Measurements from ENCODE around the gene GDPD5.

DNA sequence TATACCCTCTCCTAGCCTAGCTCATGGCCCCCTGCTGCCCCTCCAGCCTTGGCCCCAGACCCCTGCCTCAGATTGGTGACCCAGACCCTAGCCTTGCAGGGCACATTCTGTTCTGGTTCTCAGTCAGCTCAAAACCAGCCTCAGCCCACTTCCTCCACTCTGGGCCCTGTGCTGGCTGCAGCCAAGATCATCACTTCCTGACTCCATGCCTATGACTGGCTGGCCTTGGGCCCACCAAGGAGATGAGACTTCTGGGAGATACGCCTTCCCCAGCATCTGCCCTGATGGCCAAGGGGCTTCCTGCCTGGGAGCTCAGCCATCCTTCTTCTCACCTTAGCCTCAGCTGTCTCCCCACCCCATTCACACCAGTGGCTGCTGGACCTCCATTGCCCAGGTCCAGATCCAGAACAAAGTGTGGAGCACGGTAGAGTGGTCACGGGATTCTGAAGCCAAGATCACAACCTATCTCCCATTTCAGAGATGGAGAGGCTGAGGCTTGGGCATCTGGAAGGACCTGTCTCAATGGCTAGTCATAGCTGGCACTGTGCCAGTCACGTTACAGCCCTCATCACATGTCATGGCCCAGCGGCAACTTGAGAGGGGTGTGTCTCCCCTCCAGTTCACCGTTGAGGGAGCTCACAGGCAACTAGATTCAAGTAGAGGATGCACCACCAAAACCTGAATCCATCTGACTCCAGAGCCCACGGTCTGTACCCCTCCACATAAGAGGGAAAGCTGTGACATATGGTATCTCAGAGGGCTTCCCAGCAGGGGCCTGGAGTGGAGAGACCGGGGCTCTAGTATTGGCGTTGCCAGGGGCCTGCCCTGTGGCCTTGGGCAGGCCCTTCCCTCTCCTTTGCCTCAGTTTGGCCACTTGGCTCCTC, 49.7 kb downstream of the GDPD5 start:
- TF ChIP-seq, protein P1, sequence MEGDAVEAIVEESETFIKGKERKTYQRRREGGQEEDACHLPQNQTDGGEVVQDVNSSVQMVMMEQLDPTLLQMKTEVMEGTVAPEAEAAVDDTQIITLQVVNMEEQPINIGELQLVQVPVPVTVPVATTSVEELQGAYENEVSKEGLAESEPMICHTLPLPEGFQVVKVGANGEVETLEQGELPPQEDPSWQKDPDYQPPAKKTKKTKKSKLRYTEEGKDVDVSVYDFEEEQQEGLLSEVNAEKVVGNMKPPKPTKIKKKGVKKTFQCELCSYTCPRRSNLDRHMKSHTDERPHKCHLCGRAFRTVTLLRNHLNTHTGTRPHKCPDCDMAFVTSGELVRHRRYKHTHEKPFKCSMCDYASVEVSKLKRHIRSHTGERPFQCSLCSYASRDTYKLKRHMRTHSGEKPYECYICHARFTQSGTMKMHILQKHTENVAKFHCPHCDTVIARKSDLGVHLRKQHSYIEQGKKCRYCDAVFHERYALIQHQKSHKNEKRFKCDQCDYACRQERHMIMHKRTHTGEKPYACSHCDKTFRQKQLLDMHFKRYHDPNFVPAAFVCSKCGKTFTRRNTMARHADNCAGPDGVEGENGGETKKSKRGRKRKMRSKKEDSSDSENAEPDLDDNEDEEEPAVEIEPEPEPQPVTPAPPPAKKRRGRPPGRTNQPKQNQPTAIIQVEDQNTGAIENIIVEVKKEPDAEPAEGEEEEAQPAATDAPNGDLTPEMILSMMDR (IDR thresholded peaks at IDR 0.05) = no peak
- TF ChIP-seq EP300 (IDR thresholded peaks at IDR 0.05) (no peak), POLR2A (IDR thresholded peaks at IDR 0.05) (no peak), POLR2AphosphoS5 (IDR thresholded peaks at IDR 0.05) (no peak)

All from stomach (tissue), 4 donors.